GM12878 (cell line): ENCODE results near the gene CA10. TPM values are rescaled to one million over a fixed set of nuclear protein-coding genes. Genes with fewer than 3 reads are reported as not detected.

Source experiments
- ATAC-seq: fragments of 200-7000 bp; cut with Tn5 transposase; 3 replicates; pipeline ENCODE4 v1.9.1; 2020; ENCODE audit warnings: mild to moderate bottlenecking, moderate library complexity
- BruUV-seq: library from RNA; stranded (reverse); fragments of 400-500 nt; replicated peaks from 2 replicates; lab custom pipeline; 2021; lab: Mats Ljungman, UMichigan
- CTCF ChIA-PET: fragments of 300-600 bp; sonication (Branson Sonifier 250); formaldehyde crosslinking; extraction: SDS; loops from one replicate; lab custom pipeline; 2021; ENCODE audit warnings: inconsistent platforms; lab: Yijun Ruan, JAX
- POLR2A ChIA-PET: fragments of 350-600 bp; formaldehyde crosslinking; extraction: SDS; loops from one replicate; lab custom pipeline; 2021; ENCODE audit warnings: inconsistent platforms; lab: Charles Lee
- RAD21 ChIA-PET: fragments of 300-600 bp; sonication (Branson Sonifier 250); formaldehyde crosslinking; loops from one replicate; lab custom pipeline; 2023; ENCODE audit warnings: antibody characterized with exemption; ENCODE audit not compliant: unreplicated experiment; lab: Charles Lee
- SMC1A ChIA-PET: fragments of 300-600 bp; sonication (Branson Sonifier 250); formaldehyde crosslinking; loops from one replicate; lab custom pipeline; 2023; ENCODE audit not compliant: unreplicated experiment, uncharacterized antibody; lab: Charles Lee
- DNase-seq: peaks from one replicate; pipeline ENCODE4 v3.0.0-alpha.2; 2011; ENCODE audit warnings: low read depth, low spot score
- FAIRE-seq: peaks from 3 replicates; lab custom pipeline; 2011; peaks lifted over from hg19 to GRCh38; lab: Jason Lieb, UNC
- H2AFZ ChIP-seq: 2 replicates; pipeline ENCODE4 v1.6.0; 2011; ENCODE audit warnings: low read depth, low read length, control low read depth; ENCODE audit not compliant: control insufficient read depth
- H3K27ac ChIP-seq: 2 replicates; pipeline ENCODE4 v1.5.1; 2011; ENCODE audit warnings: control low read depth; ENCODE audit not compliant: control insufficient read depth, insufficient read depth
- H3K27me3 ChIP-seq, 2 experiments: replicated peaks in 1 of 2; 2 replicates each; pipeline versions ENCODE4 v1.6.0 to v1.6.1; 2011; ENCODE audit warnings: low read length in 1 of 2; ENCODE audit not compliant: control insufficient read depth in 2 of 2, insufficient read depth in 2 of 2
- H3K36me3 ChIP-seq, 2 experiments: 2 replicates each; pipeline ENCODE4 v1.5.1; 2011; ENCODE audit warnings: low read length in 1 of 2; ENCODE audit not compliant: control insufficient read depth in 2 of 2, insufficient read depth in 2 of 2
- H3K4me1 ChIP-seq: 2 replicates; pipeline ENCODE4 v1.6.1; 2011; ENCODE audit warnings: mild to moderate bottlenecking, low read length, moderate library complexity, mixed read lengths; ENCODE audit not compliant: control insufficient read depth, insufficient read depth
- H3K4me2 ChIP-seq: 2 replicates; pipeline ENCODE4 v1.6.0; 2011; ENCODE audit warnings: control low read depth; ENCODE audit not compliant: control insufficient read depth, insufficient read depth
- H3K4me3 ChIP-seq: fragments of 200-600 bp; sonication (generic); 2 replicates; pipeline ENCODE4 v1.5.1; 2016
- H3K79me2 ChIP-seq: 2 replicates; pipeline ENCODE4 v1.6.0; 2011; ENCODE audit warnings: low read length; ENCODE audit not compliant: control insufficient read depth, insufficient read depth
- H3K9ac ChIP-seq: 2 replicates; pipeline ENCODE4 v1.8.0; 2011; ENCODE audit warnings: low read length, control low read depth, mixed read lengths; ENCODE audit not compliant: control insufficient read depth, insufficient read depth
- H3K9me3 ChIP-seq: replicated peaks from 3 replicates; pipeline ENCODE4 v1.5.1; 2011; ENCODE audit warnings: mild to moderate bottlenecking, low read length; ENCODE audit not compliant: control insufficient read depth, insufficient read depth
- H4K20me1 ChIP-seq: 2 replicates; pipeline ENCODE4 v1.6.0; 2011; ENCODE audit not compliant: control insufficient read depth, insufficient read depth
- ATF7 ChIP-seq: fragments of 450-650 bp; IDR thresholded peaks from 2 replicates; pipeline ENCODE4 v1.6.1; 2016; ENCODE audit warnings: low read depth, mild to moderate bottlenecking
- JUND ChIP-seq: IDR thresholded peaks from 2 replicates; pipeline ENCODE4 v1.6.1; 2012; ENCODE audit warnings: low read depth, mild to moderate bottlenecking, low read length, improper control_type of control experiment, moderate library complexity
- KAT2A ChIP-seq: conservative IDR thresholded peaks from 2 replicates; pipeline ENCODE4 v1.6.1; 2011; ENCODE audit warnings: low read depth, low read length; ENCODE audit not compliant: control insufficient read depth
- PML ChIP-seq: IDR thresholded peaks from 2 replicates; pipeline ENCODE4 v1.6.1; 2012; ENCODE audit warnings: low read length, inconsistent platforms
- POU2F2 ChIP-seq: IDR thresholded peaks from 3 replicates; pipeline ENCODE4 v1.6.1; 2011; ENCODE audit warnings: low read depth, mild to moderate bottlenecking, low read length, borderline replicate concordance
- RELA ChIP-seq: fragments of 450-650 bp; IDR thresholded peaks from 2 replicates; pipeline ENCODE4 v1.8.0; 2014; ENCODE audit warnings: borderline replicate concordance; ENCODE audit not compliant: partially characterized antibody
- RFX5 ChIP-seq: IDR thresholded peaks from 2 replicates; pipeline ENCODE4 v1.6.1; 2011; ENCODE audit warnings: low read depth, low read length, improper control_type of control experiment
- SPI1 ChIP-seq: IDR thresholded peaks from 2 replicates; pipeline ENCODE4 v1.6.1; 2011; ENCODE audit warnings: low read depth, mild to moderate bottlenecking, low read length, moderate library complexity, borderline replicate concordance; ENCODE audit not compliant: insufficient read depth
- WGBS: methylation state at CpG from one replicate; pipeline ENCODE4 v1.1.6; 2016; ENCODE audit warnings: low lambda C conversion rate; ENCODE audit not compliant: insufficient replicate concordance, insufficient coverage; ENCODE audit errors: missing lambda C conversion rate; 5-methylcytosine and 5-hydroxymethylcytosine counted together
- in situ Hi-C: fragments of 300-500 bp; cut with MboI; formaldehyde crosslinking; loops from 9 replicates; pipeline ENCODE4 v1.14.3; 2018; ENCODE audit warnings: mixed read lengths
- intact Hi-C: fragments of 100-400 bp; cut with micrococcal nuclease; formaldehyde crosslinking; loops from one replicate; pipeline ENCODE4 v1.14.2; 2022; ENCODE audit not compliant: unreplicated experiment
- polyA plus RNA-seq, 11 experiments: library from polyadenylated mRNA; depleted of rRNA in 4 of 11; unstranded in 6 of 11; stranded (reverse) in 5 of 11; fragments of >200 nt; fragmentation: Nextera tagmentation in 4 of 11; fragmentation: Illumina TruSeq in 1 of 11; extraction: Ambion mirVana in 4 of 11; extraction: Trizol in 1 of 11; gene quantifications; 1 replicate in 1 of 11; 2 replicates in 10 of 11; pipeline versions ENCODE4 v1.2.1 to v1.2.3, GENCODE V29; 2011 to 2016; ENCODE audit warnings: inconsistent platforms in 2 of 11, missing spikeins in 2 of 11, low read depth in 1 of 11
- total RNA-seq, 4 experiments: library from RNA; depleted of rRNA in 3 of 4; stranded (reverse); fragments of >200 nt in 3 of 4; fragmentation: Illumina TruSeq in 1 of 4; extraction: Trizol in 1 of 4; gene quantifications; 2 replicates each; pipeline versions ENCODE4 v1.2.1 to v1.2.3, GENCODE V29; 2013 to 2021
- TF ChIP-seq, protein P1 (sequence below): fragments of 450-650 bp; IDR thresholded peaks from 2 replicates; pipeline ENCODE4 v1.6.1; 2017; ENCODE audit warnings: low read depth, mild to moderate bottlenecking, moderate library complexity
- TF ChIP-seq, protein P2 (sequence below): fragments of 450-650 bp; conservative IDR thresholded peaks from 2 replicates; pipeline ENCODE4 v1.6.1; 2017; ENCODE audit warnings: mild to moderate bottlenecking, moderate library complexity

CA10 gene
- total and polyA plus RNA-seq, 10 of the 15 experiments (the other 5 are each of a cell fraction or from before 2014, with no cell fraction given): not detected

DNA sequence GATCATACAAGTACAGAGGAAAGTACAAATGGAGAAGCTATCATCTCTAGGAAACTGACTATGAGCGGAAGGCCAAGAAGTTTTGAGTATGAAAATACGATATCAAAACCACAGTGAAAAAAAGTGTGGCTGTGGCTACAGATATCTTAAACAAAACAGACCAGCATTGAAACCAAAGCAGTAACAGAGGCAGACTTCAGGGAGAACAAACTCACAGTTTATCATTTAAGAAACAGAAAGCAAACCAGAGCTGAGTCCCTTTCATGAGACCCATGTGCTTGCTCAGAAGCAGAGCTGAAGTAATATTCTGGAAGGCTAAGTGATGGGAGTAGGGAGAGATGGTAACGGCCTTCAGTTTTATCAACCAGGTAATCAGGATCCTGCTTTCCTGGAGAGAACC is 317.8 kb downstream of the CA10 start:
- TF ChIP-seq SPI1 (no peak), KAT2A (no peak), PML (no peak), ATF7 (no peak)
- TF ChIP-seq, protein P1, sequence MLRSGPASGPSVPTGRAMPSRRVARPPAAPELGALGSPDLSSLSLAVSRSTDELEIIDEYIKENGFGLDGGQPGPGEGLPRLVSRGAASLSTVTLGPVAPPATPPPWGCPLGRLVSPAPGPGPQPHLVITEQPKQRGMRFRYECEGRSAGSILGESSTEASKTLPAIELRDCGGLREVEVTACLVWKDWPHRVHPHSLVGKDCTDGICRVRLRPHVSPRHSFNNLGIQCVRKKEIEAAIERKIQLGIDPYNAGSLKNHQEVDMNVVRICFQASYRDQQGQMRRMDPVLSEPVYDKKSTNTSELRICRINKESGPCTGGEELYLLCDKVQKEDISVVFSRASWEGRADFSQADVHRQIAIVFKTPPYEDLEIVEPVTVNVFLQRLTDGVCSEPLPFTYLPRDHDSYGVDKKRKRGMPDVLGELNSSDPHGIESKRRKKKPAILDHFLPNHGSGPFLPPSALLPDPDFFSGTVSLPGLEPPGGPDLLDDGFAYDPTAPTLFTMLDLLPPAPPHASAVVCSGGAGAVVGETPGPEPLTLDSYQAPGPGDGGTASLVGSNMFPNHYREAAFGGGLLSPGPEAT: no peak
- TF ChIP-seq, all 136 proteins: peak for 0
- no peak overlapping the region for H3K27ac ChIP-seq
- no peak overlapping the region for H3K4me2 ChIP-seq
- H3K27me3 ChIP-seq: no peaks in the 10 kb centered on the region
- no peaks in the 10 kb centered on the region for H4K20me1 ChIP-seq
- FAIRE-seq (no peak), ATAC-seq (no peak), DNase-seq (no peak)
- H3K4me3 ChIP-seq: no peak overlapping the region
- no peaks in the 10 kb centered on the region for H3K36me3 ChIP-seq
- no peaks in the 10 kb centered on the region for H3K9me3 ChIP-seq
- 19% methylated on average over 3 of the region's 3 CpGs for WGBS
- BruUV-seq: no TSS peak
- no peaks in the 10 kb centered on the region for H3K79me2 ChIP-seq
- no peak overlapping the region for H2AFZ ChIP-seq
- intact Hi-C loops: no loop called here
- in situ Hi-C loops: no loop called here
- SMC1A ChIA-PET: no interaction called here
- H3K9ac ChIP-seq: no peak overlapping the region
- H3K4me1 ChIP-seq: no peaks in the 10 kb centered on the region
- CTCF ChIA-PET: interaction anchor here (1.1 kb wide), 1 partner anchor 10 kb away, joined by 4 read pairs; no protein-coding TSS in a partner anchor
- RAD21 ChIA-PET: no interaction called here
- POLR2A ChIA-PET: no interaction called here

DNA sequence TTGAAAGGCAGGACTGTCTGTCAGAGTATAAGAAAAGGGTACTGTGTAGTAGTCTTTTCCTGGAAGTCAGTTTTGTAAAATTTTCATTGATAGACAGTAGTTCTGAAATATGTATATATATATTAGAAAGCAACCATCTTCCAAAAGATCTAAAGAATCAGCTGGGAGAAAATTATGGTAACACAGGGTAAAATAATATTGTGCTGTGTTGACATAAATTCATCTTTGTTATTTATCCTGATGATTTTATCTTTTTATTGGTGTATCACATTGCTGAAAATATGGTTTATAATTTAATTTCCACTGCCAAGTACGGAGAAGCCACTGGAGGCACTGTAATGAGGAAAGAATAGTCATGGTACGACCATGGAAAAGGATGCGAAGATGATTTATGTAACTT is 324.9 kb downstream of the CA10 start:
- Histone ChIP-seq H3K4me1 (no peaks in the 10 kb centered on the region), H3K9me3 (no peaks in the 10 kb centered on the region), H3K36me3 (no peaks in the 10 kb centered on the region), H4K20me1 (no peaks in the 10 kb centered on the region), H3K9ac (no peak overlapping the region), H3K4me3 (no peak overlapping the region), H3K27me3 (no peaks in the 10 kb centered on the region), H3K27ac (no peak overlapping the region), H2AFZ (no peak overlapping the region), H3K79me2 (no peaks in the 10 kb centered on the region), H3K4me2 (no peak overlapping the region)
- FAIRE-seq (no peak), ATAC-seq (no peak), DNase-seq (no peak)
- SMC1A ChIA-PET: no interaction called here
- intact Hi-C loops (no loop called here), in situ Hi-C loops (no loop called here)
- BruUV-seq: no TSS peak
- CTCF ChIA-PET: no interaction called here
- TF ChIP-seq, protein P2, sequence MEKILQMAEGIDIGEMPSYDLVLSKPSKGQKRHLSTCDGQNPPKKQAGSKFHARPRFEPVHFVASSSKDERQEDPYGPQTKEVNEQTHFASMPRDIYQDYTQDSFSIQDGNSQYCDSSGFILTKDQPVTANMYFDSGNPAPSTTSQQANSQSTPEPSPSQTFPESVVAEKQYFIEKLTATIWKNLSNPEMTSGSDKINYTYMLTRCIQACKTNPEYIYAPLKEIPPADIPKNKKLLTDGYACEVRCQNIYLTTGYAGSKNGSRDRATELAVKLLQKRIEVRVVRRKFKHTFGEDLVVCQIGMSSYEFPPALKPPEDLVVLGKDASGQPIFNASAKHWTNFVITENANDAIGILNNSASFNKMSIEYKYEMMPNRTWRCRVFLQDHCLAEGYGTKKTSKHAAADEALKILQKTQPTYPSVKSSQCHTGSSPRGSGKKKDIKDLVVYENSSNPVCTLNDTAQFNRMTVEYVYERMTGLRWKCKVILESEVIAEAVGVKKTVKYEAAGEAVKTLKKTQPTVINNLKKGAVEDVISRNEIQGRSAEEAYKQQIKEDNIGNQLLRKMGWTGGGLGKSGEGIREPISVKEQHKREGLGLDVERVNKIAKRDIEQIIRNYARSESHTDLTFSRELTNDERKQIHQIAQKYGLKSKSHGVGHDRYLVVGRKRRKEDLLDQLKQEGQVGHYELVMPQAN: no peak
- TF ChIP-seq, protein P1: no peak
- TF ChIP-seq RELA (no peak), POU2F2 (no peak), RFX5 (no peak), JUND (no peak)
- RAD21 ChIA-PET: no interaction called here
- WGBS: 41% methylated on average over 3 of the region's 3 CpGs
- POLR2A ChIA-PET: no interaction called here
